HepG2 (cell line): Measurements from ENCODE around the gene KMT2D. TPM values are rescaled to one million over a fixed set of nuclear protein-coding genes. Genes with fewer than 3 reads are reported as not detected.

ENCODE experiments used
- ATAC-seq: fragments of 200-7000 bp; cut with Tn5 transposase; 3 replicates; pipeline ENCODE4 v1.9.1; 2020; ENCODE audit warnings: mild to moderate bottlenecking, moderate library complexity
- BruUV-seq: library from RNA; stranded (reverse); fragments of 400-500 nt; replicated peaks from 2 replicates; lab custom pipeline; 2021; lab: Mats Ljungman, UMichigan
- CTCF ChIA-PET: fragments of 300-600 bp; formaldehyde crosslinking; extraction: SDS; loops from one replicate; lab custom pipeline; 2021; ENCODE audit warnings: low total read pairs, inconsistent platforms, low intra/inter-chr PET ratio; lab: Yijun Ruan, JAX
- POLR2A ChIA-PET: fragments of 350-600 bp; sonication (Branson Sonifier 250); formaldehyde crosslinking; loops from one replicate; lab custom pipeline; 2020; ENCODE audit warnings: antibody characterized with exemption, inconsistent platforms; lab: Yijun Ruan, JAX
- DNase-seq: peaks from one replicate; pipeline ENCODE4 v3.0.0-alpha.2; 2015; ENCODE audit warnings: low spot score
- FAIRE-seq: peaks from 3 replicates; lab custom pipeline; 2011; peaks lifted over from hg19 to GRCh38; lab: Jason Lieb, UNC
- H2AFZ ChIP-seq: one replicate; pipeline ENCODE4 v1.6.1; 2011; ENCODE audit warnings: low read length, inconsistent platforms
- H3K27ac ChIP-seq: fragments of 300-600 bp; 3 replicates; pipeline ENCODE4 v1.8.0; 2011; ENCODE audit warnings: mixed run types, mild to moderate bottlenecking, mixed read lengths, low read length, inconsistent platforms; ENCODE audit not compliant: insufficient read depth; ENCODE audit errors: extremely low read length
- H3K27me3 ChIP-seq, 2 experiments: fragments of 200-600 bp in 1 of 2; 2 replicates in 1 of 2; 3 replicates in 1 of 2; pipeline versions ENCODE4 v1.6.0 to v1.8.0; 2011; ENCODE audit warnings: low read length in 2 of 2, mild to moderate bottlenecking in 2 of 2, moderate library complexity in 2 of 2, inconsistent platforms in 1 of 2; ENCODE audit not compliant: insufficient read depth in 2 of 2, control insufficient read depth in 1 of 2
- H3K36me3 ChIP-seq, 2 experiments: fragments of 200-600 bp in 1 of 2; replicated peaks in 1 of 2; 2 replicates in 1 of 2; 3 replicates in 1 of 2; pipeline versions ENCODE4 v1.5.1 to v1.8.0; 2011; ENCODE audit warnings: low read length in 2 of 2, inconsistent platforms in 1 of 2; ENCODE audit not compliant: insufficient read depth in 2 of 2, control insufficient read depth in 1 of 2
- H3K4me1 ChIP-seq: 2 replicates; pipeline ENCODE4 v1.5.1; 2012; ENCODE audit warnings: low read length, inconsistent platforms; ENCODE audit not compliant: insufficient read depth
- H3K4me2 ChIP-seq: 2 replicates; pipeline ENCODE4 v1.6.0; 2011; ENCODE audit warnings: low read depth, low read length, inconsistent platforms
- H3K4me3 ChIP-seq, 3 experiments: fragments of 200-600 bp in 1 of 3; sonication (generic), shearing (Covaris generic) in 1 of 3; replicated peaks in 1 of 3; 2 replicates each; pipeline ENCODE4 v1.5.1; 2011 to 2016; ENCODE audit warnings: low read length in 3 of 3, inconsistent platforms in 2 of 3, low read depth in 2 of 3, mild to moderate bottlenecking in 2 of 3, control low read depth in 1 of 3, mixed read lengths in 1 of 3; ENCODE audit not compliant: insufficient read depth in 1 of 3
- H3K79me2 ChIP-seq: one replicate; pipeline ENCODE4 v1.6.1; 2011; ENCODE audit warnings: low read length, inconsistent platforms; ENCODE audit not compliant: insufficient read depth
- H3K9ac ChIP-seq: 2 replicates; pipeline ENCODE4 v1.6.0; 2011; ENCODE audit warnings: mild to moderate bottlenecking, low read depth, low read length, inconsistent platforms; ENCODE audit not compliant: insufficient read depth
- H3K9me3 ChIP-seq: 2 replicates; pipeline ENCODE4 v1.5.1; 2012; ENCODE audit warnings: mild to moderate bottlenecking, low read length
- H4K20me1 ChIP-seq: 2 replicates; pipeline ENCODE4 v1.6.0; 2011; ENCODE audit warnings: inconsistent platforms, mild to moderate bottlenecking, low read length, moderate library complexity; ENCODE audit not compliant: insufficient read depth
- AGO2 ChIP-seq: fragments of 200-400 bp; formaldehyde crosslinking; optimal IDR thresholded peaks from 2 replicates; pipeline ENCODE3; 2017; ENCODE audit warnings: mild to moderate bottlenecking, low read depth, low read length, moderate library complexity
- CC2D1A ChIP-seq: sonication (generic); formaldehyde crosslinking; IDR thresholded peaks from 2 replicates; pipeline ENCODE4 v1.8.1; 2023; ENCODE audit warnings: mild to moderate bottlenecking, missing genetic modification reagents
- DMAP1 ChIP-seq: IDR thresholded peaks from 2 replicates; pipeline ENCODE4 v1.6.1; 2016
- ESRRA ChIP-seq: sonication (generic); formaldehyde crosslinking; IDR thresholded peaks from 2 replicates; pipeline ENCODE4 v1.5.1; 2020; ENCODE audit warnings: mild to moderate bottlenecking, low read depth, missing genetic modification reagents
- HNRNPUL1 ChIP-seq: fragments of 200-400 bp; formaldehyde crosslinking; IDR thresholded peaks from 2 replicates; pipeline ENCODE4 v1.6.1; 2017; ENCODE audit warnings: low read depth, mild to moderate bottlenecking, low read length, moderate library complexity
- ZIK1 ChIP-seq: sonication (generic); formaldehyde crosslinking; IDR thresholded peaks from 2 replicates; pipeline ENCODE4 v1.5.0; 2020; ENCODE audit warnings: mild to moderate bottlenecking, low read depth, missing genetic modification reagents, borderline replicate concordance
- WGBS: methylation state at CpG from one replicate; pipeline ENCODE4 v1.1.6; 2017; ENCODE audit warnings: low lambda C conversion rate; 5-methylcytosine and 5-hydroxymethylcytosine counted together
- in situ Hi-C: cut with HindIII; loops from 2 replicates; pipeline ENCODE4 v1.10.0; 2017; ENCODE audit warnings: low pct_unique_long_range_greater_than_20kb; ENCODE audit not compliant: extremely low pct_ligation_motif_present
- intact Hi-C: fragments of 100-400 bp; cut with micrococcal nuclease; formaldehyde crosslinking; loops from one replicate; pipeline ENCODE4 v1.10.0; 2022; ENCODE audit not compliant: unreplicated experiment
- polyA plus RNA-seq, 8 experiments: library from polyadenylated mRNA; depleted of rRNA in 3 of 8; stranded (reverse) in 7 of 8; unstranded in 1 of 8; fragments of >200 nt; fragmentation: Illumina TruSeq in 4 of 8; extraction: Trizol in 4 of 8; gene quantifications; 2 replicates each; pipeline versions ENCODE4 v1.2.1 to v1.2.3, GENCODE V29; 2011 to 2016; ENCODE audit warnings: low read depth in 4 of 8, missing spikeins in 1 of 8, mixed read lengths in 1 of 8; ENCODE audit not compliant: insufficient read depth in 1 of 8
- total RNA-seq, 5 experiments: library from RNA; depleted of rRNA; stranded (reverse); fragments of >200 nt; fragmentation: Illumina TruSeq; extraction: Trizol; gene quantifications; 2 replicates each; pipeline ENCODE4 v1.2.3, GENCODE V29; 2016; ENCODE audit warnings: low read depth in 1 of 5

Gene KMT2D
- total and polyA plus RNA-seq, 2 of the 13 experiments (the other 11 are each of a cell fraction or from before 2014, with no cell fraction given) = 8.1 to 10.4 TPM

GRCh38 chr12:49048953-49049352 is 11.6 kb downstream of the KMT2D start (continued):
- no peak for TF ChIP-seq HNRNPUL1
- no peak for TF ChIP-seq CC2D1A (CRISPR knock-in tag)

GRCh38 chr12:49046129-49046895 is 14.3 kb downstream of the KMT2D start:
- Histone ChIP-seq H3K36me3 (peaks cover 73 to 96% of the 10 kb centered on the region in 2 experiments), H3K9me3 (no peaks in the 10 kb centered on the region), H3K27ac (no peak overlapping the region), H4K20me1 (0 out of 2 replicates have a peak, but pooled peaks cover 6% of the 10 kb centered on the region), H2AFZ (no peak overlapping the region), H3K9ac (no peak overlapping the region), H3K4me3 (no peak overlapping the region), H3K4me2 (no peak overlapping the region)
- intact Hi-C loops = no loop called here
- WGBS = 100% methylated on average over 11 of the region's 12 CpGs
- no peak for FAIRE-seq
- no TSS peak for BruUV-seq
- TF ChIP-seq ESRRA (CRISPR knock-in tag) (no peak), DMAP1 (CRISPR knock-in tag) (no peak)
- TF ChIP-seq, all 625 proteins: peak for 0
- Histone ChIP-seq H3K27me3 (no peaks in the 10 kb centered on the region), H3K4me1 (no peaks in the 10 kb centered on the region), H3K79me2 (no peaks in the 10 kb centered on the region)
- no peak for ATAC-seq
- ChIA-PET CTCF (no interaction called here), POLR2A (no interaction called here)
- in situ Hi-C loops = no loop called here
- no peak for DNase-seq

GRCh38 chr12:49044660-49045059 is 15.9 kb downstream of the KMT2D start:
- Histone ChIP-seq H3K9ac (no peak overlapping the region), H3K4me3 (no peak overlapping the region), H3K4me1 (no peaks in the 10 kb centered on the region), H3K79me2 (no peaks in the 10 kb centered on the region)
- CTCF ChIA-PET = no interaction called here
- peak; percentile 3 for TF ChIP-seq AGO2
- no peak for TF ChIP-seq ZIK1
- TF ChIP-seq, all 625 proteins: peak for 1
- Histone ChIP-seq H3K4me2 (no peak overlapping the region), H3K9me3 (no peaks in the 10 kb centered on the region), H3K27me3 (no peaks in the 10 kb centered on the region), H4K20me1 (0 out of 2 replicates have a peak, but pooled peaks cover 3% of the 10 kb centered on the region), H2AFZ (no peak overlapping the region), H3K36me3 (peaks cover 61 to 96% of the 10 kb centered on the region in 2 experiments), H3K27ac (no peak overlapping the region)
- intact Hi-C loops (no loop called here), in situ Hi-C loops (no loop called here)
- POLR2A ChIA-PET = interaction anchor here (2.2 kb wide), 1 partner anchor 11 kb away, joined by 7 read pairs; no protein-coding TSS in a partner anchor
- WGBS = 98% methylated on average over 12 of the region's 12 CpGs
- DNase-seq = no peak
- FAIRE-seq = no peak
- no peak for ATAC-seq
- no TSS peak for BruUV-seq
